ENCODE results near the gene FAM111A. TPM values are rescaled to one million over a fixed set of nuclear protein-coding genes. Genes with fewer than 3 reads are reported as not detected.
A peak's percentile ranks its signal among the peaks of the same experiment; 100 is the strongest.

The FAM111A gene
- total and polyA plus RNA-seq, 9 of the 15 experiments (the other 6 are each of a cell fraction or from before 2014, with no cell fraction given) = 14.8 to 30.6 (median 20.1) TPM

GRCh38 chr11:59106363-59107336 lies 36.0 kb upstream of the FAM111A start, which contains the start of gene FAM111B (continued):
- TF ChIP-seq, protein P1, sequence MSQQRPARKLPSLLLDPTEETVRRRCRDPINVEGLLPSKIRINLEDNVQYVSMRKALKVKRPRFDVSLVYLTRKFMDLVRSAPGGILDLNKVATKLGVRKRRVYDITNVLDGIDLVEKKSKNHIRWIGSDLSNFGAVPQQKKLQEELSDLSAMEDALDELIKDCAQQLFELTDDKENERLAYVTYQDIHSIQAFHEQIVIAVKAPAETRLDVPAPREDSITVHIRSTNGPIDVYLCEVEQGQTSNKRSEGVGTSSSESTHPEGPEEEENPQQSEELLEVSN (IDR thresholded peaks at IDR 0.05; ENCODE audit: borderline replicate concordance in 1 of 2, extremely low read depth in 1 of 2, insufficient read depth in 1 of 2, insufficient read length in 1 of 2, low read depth in 1 of 2, low read length in 1 of 2, poor library complexity in 1 of 2, severe bottlenecking in 1 of 2) = peak in 1 of 2 experiments; percentile 39
- TF ChIP-seq STAG1 (CRISPR knock-in tag; IDR thresholded peaks at IDR 0.05; ENCODE audit: borderline replicate concordance) = no peak
- no peak for TF ChIP-seq ILK (tag; IDR thresholded peaks at IDR 0.05; ENCODE audit: borderline replicate concordance, low read depth)
- TF ChIP-seq ARID1B (IDR thresholded peaks at IDR 0.05) = no peak
- no peak for TF ChIP-seq ZNF57 (CRISPR knock-in tag; IDR thresholded peaks at IDR 0.05)
- no peak for TF ChIP-seq ZNF518B (CRISPR knock-in tag; IDR thresholded peaks at IDR 0.05)
- no peak for TF ChIP-seq DPF2 (IDR thresholded peaks at IDR 0.05)
- TF ChIP-seq, protein P2, sequence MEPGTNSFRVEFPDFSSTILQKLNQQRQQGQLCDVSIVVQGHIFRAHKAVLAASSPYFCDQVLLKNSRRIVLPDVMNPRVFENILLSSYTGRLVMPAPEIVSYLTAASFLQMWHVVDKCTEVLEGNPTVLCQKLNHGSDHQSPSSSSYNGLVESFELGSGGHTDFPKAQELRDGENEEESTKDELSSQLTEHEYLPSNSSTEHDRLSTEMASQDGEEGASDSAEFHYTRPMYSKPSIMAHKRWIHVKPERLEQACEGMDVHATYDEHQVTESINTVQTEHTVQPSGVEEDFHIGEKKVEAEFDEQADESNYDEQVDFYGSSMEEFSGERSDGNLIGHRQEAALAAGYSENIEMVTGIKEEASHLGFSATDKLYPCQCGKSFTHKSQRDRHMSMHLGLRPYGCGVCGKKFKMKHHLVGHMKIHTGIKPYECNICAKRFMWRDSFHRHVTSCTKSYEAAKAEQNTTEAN (CRISPR knock-in tag; IDR thresholded peaks at IDR 0.05) = no peak
- TF ChIP-seq, protein P3, sequence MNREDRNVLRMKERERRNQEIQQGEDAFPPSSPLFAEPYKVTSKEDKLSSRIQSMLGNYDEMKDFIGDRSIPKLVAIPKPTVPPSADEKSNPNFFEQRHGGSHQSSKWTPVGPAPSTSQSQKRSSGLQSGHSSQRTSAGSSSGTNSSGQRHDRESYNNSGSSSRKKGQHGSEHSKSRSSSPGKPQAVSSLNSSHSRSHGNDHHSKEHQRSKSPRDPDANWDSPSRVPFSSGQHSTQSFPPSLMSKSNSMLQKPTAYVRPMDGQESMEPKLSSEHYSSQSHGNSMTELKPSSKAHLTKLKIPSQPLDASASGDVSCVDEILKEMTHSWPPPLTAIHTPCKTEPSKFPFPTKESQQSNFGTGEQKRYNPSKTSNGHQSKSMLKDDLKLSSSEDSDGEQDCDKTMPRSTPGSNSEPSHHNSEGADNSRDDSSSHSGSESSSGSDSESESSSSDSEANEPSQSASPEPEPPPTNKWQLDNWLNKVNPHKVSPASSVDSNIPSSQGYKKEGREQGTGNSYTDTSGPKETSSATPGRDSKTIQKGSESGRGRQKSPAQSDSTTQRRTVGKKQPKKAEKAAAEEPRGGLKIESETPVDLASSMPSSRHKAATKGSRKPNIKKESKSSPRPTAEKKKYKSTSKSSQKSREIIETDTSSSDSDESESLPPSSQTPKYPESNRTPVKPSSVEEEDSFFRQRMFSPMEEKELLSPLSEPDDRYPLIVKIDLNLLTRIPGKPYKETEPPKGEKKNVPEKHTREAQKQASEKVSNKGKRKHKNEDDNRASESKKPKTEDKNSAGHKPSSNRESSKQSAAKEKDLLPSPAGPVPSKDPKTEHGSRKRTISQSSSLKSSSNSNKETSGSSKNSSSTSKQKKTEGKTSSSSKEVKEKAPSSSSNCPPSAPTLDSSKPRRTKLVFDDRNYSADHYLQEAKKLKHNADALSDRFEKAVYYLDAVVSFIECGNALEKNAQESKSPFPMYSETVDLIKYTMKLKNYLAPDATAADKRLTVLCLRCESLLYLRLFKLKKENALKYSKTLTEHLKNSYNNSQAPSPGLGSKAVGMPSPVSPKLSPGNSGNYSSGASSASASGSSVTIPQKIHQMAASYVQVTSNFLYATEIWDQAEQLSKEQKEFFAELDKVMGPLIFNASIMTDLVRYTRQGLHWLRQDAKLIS (CRISPR knock-in tag; IDR thresholded peaks at IDR 0.05) = no peak
- TF ChIP-seq, protein P4, sequence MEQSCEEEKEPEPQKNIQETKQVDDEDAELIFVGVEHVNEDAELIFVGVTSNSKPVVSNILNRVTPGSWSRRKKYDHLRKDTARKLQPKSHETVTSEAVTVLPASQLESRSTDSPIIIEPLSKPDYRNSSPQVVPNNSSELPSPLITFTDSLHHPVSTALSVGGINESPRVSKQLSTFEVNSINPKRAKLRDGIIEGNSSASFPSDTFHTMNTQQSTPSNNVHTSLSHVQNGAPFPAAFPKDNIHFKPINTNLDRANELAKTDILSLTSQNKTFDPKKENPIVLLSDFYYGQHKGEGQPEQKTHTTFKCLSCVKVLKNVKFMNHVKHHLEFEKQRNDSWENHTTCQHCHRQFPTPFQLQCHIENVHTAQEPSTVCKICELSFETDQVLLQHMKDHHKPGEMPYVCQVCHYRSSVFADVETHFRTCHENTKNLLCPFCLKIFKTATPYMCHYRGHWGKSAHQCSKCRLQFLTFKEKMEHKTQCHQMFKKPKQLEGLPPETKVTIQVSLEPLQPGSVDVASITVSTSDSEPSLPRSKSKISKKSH (CRISPR knock-in tag; IDR thresholded peaks at IDR 0.05) = no peak
- TF ChIP-seq, protein P5, sequence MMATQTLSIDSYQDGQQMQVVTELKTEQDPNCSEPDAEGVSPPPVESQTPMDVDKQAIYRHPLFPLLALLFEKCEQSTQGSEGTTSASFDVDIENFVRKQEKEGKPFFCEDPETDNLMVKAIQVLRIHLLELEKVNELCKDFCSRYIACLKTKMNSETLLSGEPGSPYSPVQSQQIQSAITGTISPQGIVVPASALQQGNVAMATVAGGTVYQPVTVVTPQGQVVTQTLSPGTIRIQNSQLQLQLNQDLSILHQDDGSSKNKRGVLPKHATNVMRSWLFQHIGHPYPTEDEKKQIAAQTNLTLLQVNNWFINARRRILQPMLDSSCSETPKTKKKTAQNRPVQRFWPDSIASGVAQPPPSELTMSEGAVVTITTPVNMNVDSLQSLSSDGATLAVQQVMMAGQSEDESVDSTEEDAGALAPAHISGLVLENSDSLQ (IDR thresholded peaks at IDR 0.05) = peak; percentile 81
- TF ChIP-seq KLF13 (tag; IDR thresholded peaks at IDR 0.05; ENCODE audit: borderline replicate concordance, low read depth) = no peak
